NCI-H82 treated with DMSO at 0.1 percent for 48 hours (cell line): ENCODE measurements around the gene CNTNAP2.
"Not testable (repeated sequence)": the region's sequence is repeated elsewhere in the genome, so short reads cannot be mapped to it uniquely, and the experiment has no call there.

Source experiments
- DNase-seq: peaks from one replicate; lab custom pipeline; 2025; ENCODE audit not compliant: unreplicated experiment; lab: John Stamatoyannopoulos, UW

Gene CNTNAP2

DNA sequence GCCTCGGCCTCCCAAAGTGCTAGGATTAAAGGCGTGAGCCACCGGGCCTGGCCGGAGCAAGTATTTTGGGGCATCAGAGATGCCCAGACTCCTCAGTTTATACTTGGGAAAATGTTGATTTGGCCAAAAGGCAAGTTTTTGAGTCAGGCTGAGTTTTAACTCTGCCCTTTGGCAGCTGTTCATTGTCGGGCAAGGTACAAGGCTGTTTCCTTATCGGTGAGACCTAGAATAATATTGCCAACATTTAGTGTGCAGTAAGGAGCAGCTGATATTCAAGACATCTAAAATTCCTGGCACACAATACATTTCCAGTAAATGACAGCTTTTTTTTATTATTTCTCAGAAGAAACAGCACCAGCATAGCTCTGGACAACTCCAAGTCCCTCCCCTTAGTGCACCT is 2326.3 kb downstream of the CNTNAP2 start:
- no peak for DNase-seq

DNA sequence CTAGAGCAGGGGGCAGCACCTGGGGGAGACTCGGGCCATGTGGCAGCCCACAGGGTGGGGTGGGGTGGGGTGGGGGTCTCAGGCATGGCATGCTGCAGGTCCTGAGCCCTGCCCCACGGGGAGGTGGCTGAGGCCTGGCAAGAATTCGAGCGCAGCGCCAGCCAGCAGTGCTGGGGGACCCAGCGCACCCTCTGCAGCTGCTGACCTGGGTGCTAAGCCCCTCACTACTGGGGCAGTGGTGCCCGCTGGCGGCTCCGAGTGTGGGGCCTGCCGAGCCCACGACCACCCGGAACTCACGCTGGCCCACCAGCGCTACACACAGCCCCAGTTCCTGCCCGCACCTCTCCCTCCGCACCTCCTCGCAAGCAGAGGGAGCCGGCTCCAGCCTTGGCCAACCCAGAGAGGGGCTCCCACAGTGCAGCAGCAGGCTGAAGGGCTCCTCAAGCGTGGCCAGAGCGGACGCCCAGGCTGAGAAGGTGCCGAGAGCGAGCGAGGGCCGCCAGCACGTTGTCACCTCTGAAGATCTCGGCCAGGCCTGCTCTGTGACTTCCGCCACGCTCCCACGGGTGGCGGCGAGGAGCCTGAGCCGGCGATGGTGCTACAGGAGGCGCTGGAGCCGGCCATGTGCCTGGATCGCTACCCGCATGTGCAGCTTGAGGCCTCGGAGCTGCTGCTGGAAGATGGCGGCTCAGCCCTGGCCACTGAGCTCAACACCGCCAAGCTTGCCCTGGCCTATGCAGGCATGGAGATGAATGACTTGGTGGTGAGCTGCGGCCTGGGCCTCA is 2328.9 kb downstream of the CNTNAP2 start:
- DNase-seq, result no peak

DNA sequence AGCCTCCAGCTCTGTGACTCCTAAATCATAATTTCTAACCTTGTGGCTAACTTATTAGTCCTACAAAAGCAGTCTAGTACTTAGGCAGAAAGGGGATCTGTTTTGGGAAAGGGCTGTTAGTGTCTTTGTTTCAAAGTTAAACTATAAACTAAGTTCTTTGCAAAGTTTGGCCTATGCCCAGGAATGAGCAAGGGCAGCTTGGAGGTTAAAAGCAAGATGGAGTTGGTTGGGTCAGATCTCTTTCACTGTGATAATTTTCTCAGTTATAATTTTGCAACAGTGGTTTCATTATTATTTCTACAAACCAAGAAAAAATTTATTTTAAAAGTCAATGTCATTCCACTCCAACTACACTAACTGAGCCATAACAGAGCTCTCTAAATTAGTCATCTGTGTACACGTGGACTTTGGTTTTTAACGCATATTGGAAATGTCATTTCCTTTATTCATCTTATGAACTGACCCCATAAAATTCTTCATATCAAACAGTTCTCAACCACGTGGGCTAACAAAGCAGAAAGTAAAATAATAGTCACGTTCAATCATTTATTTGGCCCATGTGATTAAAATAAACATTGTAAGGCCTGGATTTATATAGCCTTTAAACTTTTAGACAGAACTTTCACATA is 2330.7 kb downstream of the CNTNAP2 start:
- no peak for DNase-seq

DNA sequence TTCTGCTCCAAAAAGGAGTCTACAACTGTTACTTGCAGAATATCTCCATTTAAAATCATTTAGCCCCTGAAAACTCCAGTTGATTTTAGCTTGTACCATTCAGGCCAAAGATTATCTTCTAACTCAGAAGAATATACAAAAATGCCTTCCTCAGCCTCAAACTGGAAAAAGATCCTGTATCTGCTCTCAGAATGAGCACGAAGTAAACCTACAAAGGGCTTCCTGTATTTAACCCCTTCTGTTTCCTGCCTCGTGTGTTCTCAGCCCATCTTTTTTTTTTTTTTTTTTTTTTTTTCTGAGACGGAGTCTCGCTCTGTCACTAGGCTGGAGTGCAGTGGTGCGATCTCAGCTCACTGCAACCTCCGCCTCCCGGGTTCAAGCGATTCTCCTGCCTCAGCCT is 2334.9 kb downstream of the CNTNAP2 start:
- DNase-seq, result not testable (repeated sequence)

DNA sequence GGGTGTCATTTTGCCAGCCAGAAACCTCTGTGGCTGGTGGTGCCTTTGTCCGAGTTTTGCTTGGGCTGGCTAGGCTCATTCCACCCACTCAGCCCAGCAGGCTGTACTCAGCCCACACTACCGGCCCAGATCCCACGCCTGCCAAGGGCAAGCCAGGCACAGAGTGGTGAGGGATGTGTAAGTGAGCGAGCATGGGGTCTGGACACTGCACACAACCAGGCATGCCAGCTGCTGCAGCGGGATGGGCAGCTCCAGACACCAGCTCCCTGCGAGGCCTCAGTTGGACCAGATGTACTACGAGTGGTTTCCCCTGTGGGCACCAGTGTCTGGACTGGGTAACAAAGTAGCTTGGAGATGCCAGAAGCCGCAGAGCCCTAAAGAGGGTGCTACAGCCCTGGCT is 2339.8 kb downstream of the CNTNAP2 start:
- no peak for DNase-seq

DNA sequence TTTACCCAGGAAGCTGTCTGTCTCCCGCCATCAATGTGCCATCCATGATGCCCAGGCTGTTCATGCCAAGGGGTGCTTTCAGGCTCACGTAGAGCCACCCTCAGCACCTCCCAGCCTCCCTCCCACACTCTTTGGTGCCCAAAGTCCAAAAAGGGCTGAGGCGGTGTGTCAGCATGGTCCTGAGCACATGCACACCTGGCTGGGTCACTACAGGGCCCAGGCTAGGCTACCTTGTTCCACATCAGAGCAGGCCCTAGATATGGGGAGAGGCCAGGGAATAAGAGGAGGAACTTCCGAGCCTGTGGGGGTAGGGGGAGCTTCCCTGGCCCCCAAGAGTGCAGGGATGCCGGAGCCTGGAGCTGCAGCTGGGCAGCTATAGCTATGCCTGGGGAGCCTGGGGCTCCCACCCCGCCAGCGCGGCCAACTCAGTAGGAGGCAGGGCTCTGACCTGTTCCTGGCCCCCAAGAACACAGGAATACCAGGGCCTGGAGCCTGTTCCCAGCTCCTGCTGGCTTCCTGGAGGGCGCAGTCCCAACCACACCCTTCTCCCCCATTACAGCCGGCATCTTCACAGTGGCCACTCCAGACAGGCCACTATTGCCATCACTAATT is 2340.8 kb downstream of the CNTNAP2 start:
- no peak for DNase-seq

DNA sequence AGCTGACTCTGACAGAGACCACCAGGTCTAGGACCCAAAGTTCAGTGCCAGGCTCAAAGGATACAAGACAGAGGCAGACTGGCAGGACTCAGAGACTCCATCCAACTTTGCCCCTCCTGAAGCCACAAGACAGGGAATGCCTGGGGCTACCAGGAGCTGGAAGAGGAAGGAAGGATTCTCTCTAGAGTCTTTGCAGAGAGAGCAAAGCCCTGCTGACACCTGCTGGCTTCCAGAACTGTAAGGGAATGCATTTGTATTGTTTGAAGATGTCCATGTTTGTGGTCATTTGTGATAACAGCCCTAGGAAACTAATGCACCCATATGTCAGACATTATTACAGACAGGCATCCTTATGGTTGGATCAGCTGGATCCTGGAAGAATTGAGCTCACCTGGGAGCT is 2341.7 kb downstream of the CNTNAP2 start:
- no peak for DNase-seq

DNA sequence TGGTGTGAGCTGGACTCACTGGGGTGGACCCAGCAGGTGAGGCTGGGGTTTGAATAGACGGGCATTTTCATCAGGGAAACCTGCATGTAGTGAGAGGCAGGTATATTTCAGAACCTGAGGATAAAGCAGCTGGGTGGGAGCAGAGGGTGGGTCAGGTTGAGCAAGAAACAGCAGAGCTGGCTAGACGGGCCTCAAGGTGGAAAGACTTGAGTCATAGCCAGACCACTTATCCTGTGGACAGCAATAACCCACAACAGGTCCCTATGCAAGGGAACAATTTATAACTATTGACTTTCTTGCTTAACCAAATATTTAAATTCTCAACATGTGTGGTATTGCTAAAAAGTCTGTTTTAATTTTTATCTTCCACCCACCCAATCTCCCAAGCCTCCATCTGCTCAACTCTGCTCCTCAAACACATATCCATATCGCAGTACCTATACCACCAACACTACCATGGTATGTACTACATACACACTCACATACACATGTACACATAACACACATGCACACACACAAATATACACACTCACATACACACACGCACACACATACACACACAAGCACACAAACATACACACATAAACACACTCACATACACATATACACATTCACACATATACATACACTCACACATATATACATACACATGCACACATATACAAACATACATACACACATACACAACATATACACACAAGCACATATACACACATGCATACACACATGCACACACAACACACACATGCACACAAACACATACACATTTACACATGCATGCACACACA is 2345.0 kb downstream of the CNTNAP2 start:
- DNase-seq, result no peak

DNA sequence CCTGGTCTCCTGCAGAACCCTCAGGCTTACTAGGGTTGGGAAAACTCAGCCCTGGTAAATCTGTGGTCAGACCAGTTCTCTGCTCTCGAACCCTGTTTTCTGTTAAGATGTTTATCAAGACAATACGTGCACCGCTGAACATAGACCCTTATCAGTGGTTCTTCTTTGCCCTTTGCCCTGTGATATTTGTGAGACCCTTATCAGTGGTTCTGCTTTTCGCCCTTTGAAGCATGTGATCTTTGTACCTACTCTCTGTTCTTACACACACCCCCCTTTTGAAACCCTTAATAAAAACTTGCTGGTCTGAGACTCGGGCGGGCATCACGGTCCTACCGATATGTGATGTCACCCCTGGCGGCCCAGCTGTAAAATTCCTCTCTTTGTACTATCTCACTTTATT is 2346.2 kb downstream of the CNTNAP2 start:
- DNase-seq, result not testable (repeated sequence)

DNA sequence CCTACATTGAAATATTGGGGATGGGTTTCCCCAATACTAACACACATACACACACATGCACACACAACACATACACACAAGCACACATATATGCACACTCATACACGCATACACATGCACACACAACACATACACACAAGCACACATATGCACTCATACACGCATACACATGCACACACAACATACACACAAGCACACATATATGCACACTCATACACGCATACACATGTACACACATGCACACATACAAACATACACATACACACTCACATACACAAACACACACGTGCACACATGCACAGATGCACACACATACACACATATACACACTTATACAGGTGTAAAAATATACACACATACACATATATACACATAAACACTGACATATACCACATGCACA is 2346.6 kb downstream of the CNTNAP2 start:
- no peak for DNase-seq

DNA sequence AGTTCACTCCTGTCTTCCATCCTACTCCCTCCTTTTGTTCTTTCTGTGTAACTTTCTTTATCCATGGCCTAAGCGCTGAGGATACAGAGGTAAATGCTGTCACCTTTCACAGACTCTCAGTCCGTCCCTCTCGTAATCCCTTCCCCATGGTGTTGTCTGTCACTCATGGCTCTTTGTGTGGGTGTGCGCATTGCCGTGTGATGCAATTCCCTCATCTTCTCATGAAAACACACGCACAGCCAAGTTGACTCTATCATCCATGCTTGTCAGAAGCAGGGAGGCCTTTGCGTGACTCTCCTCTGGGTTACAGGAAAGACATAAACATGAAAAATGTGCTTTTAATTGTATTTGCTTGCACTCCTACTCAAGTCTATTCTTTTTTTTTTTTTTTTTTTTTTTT is 2348.3 kb downstream of the CNTNAP2 start:
- no peak for DNase-seq

DNA sequence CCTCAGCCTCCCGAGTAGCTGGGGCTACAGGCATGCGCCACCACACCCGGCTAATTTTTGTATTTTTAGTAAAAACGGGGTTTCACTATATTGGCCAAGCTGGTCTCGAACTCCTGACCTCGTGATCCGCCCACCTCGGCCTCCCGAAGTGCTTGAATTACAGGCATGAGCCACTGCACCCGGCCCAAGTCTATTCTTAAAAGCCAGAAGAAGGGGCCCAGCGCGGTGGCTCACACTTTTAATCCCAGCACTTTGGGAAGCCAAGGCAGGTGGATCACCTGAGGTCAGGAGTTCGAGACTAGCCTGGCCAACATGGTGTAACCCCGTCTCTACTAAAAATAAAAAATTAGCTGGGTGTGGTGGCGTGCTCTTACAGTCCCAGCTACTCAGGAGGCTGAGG is 2348.8 kb downstream of the CNTNAP2 start:
- DNase-seq, result not testable (repeated sequence)

DNA sequence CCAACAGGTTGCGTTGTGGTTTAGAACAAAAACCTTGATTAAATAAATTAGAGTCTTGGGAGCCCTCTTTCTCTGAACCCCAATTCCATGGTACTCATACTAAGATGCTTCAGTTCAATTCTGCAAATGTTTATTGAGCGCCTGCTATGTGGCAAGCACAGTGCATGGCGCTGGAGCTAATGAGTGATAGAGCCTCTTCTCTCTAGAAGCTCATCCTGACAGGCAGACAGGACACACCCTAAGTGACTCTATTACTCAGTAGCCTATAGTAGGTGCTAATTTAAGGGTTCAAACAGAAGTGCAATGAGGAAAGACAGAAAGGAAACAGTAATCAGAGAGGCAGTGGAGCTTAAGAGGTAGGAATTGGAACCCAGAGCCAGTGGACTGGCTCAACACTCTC is 2349.5 kb downstream of the CNTNAP2 start:
- no peak for DNase-seq

DNA sequence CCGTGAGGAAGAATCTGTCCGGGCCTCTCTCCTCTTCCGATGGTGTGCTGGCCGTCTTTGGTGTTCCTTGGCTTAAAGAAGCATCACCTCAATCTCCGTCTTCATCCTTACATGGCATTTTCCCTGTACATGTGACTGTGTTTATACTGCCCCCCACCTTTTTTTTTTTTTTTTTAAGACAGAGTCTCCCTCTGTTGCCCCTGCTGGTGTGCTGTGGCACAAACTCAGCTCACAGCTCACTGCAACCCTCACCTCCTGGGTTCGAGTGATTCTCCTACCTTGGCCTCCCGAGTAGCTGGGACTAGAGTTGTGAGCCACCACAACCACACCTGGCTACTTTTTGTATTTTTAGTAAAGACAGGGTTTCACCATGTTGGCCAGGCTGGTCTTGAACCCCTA is 2352.1 kb downstream of the CNTNAP2 start:
- DNase-seq, result no peak
